CD1c-positive myeloid dendritic cell (primary cell): ENCODE measurements around the gene CCDC91.

ENCODE experiments used
- DNase-seq: peaks from one replicate; pipeline ENCODE4 v3.0.0-alpha.2; 2016; ENCODE audit errors: extremely low spot score

CCDC91 gene

DNA sequence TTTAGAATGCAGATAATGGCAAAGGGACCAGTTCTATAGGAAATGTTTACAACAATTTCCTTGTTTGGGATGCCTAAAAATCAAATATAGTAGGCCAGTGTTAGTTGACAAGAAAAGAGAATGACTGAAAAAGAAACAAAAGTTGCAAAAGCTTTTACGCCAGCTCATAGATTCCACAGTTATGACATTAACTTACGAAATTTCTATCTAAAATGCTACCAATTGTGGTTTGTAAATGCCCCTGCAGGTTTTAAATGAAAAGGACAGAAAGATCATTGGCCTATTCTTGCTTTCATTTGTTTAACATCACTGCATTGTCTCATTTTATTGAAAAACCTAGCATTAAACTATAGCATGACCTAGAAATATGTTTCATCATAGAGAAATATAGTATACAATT is 345.8 kb downstream of the CCDC91 start:
- no peak for DNase-seq

GRCh38 chr12:28537474-28537873 is 347.2 kb downstream of the CCDC91 start:
- no peak for DNase-seq

GRCh38 chr12:28539691-28540323 is 349.6 kb downstream of the CCDC91 start:
- no peak for DNase-seq

DNA sequence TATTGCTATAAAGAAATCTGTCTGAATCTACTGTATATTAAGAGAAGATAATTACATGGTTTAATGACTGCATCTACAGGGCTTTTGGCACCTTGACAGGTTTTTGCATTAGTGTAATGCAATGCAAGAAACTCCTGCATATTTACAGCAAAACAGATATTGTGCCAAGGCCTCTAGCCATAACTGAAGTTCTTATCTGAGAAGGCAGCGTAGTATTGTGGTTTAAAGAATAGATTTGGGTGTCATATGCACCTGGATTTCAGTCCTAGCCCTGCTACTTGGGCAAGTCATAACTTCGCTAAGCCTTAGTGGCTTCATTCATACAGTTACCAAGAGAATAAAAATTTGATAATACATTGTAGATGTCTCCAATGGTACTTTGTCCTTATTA is 350.1 kb downstream of the CCDC91 start:
- no peak for DNase-seq

GRCh38 chr12:28543021-28543890 is 353.0 kb downstream of the CCDC91 start:
- no peak for DNase-seq

DNA sequence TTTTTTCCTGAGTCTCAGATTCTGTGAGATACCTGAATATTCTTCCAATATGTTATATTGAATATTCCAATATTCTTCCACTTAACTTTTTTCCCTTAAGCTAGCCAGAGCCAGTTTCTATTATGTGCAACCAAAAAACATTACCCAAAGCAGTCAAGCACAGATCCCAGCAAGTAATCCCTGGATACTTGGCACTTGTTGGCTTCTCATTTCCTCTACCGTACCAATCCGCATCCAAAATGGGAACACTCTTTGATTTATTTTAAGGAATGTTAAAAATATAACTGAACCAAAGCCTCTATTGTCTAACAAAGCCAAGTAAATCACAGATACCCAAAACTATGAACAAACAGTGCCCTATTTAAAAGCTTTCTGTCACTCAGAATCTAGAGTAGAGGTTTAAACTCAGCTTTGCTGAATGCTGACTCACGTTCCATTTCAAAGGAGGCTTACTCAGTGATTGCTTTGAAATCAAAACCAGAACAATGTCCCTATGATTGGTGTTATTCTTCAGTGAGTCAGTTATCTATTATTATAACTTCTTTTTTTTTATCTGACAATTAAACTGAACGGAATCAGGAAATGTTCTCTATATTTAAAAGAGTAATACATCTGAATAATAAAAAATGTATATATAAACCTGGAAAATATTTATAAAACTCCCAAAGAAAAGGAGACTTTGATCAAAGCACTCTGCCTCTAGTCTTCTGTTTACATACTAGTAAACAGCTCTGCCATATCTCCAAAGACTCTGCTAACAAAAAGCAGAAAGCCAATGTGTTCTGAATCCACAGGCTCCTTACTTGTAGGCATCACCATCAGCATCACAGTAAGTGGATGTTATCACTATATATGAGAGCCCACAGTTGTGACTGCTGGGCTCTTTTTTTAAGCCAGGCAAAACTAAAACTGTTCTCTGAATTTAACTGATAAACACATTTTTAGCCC is 360.8 kb downstream of the CCDC91 start:
- no peak for DNase-seq

DNA sequence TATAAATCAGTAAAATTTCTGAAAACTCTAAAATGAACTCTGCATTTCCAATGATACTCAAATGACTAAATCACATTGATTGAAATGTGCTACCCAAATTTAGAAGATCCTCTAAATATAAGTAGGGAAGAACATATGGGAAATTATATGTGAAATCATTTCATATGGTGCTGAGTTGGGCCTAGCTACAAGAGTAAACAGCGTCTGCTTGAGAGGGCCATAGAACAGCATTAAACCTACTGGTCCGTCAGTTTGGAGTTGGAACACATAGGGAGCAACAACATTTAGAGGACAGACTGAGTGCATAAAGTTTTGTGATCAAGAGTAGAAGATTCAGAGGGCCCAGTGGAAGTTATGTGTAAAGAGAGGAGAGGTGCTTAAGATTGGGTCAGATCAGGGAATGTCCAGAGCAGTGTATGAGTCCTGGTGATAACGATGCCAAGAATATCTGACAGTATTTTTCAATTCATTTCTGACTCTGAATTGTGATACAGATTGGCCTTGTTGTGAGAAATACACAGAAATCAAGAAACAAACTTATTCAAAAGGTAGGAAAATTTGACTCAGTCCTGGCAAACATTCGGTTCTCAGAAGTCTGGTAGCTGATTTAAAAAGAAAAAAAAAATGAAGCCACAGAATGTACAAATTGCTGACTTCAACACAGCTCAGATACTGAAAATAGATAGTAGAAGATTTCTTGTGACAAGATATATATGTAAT is 362.2 kb downstream of the CCDC91 start:
- DNase-seq = no peak

DNA sequence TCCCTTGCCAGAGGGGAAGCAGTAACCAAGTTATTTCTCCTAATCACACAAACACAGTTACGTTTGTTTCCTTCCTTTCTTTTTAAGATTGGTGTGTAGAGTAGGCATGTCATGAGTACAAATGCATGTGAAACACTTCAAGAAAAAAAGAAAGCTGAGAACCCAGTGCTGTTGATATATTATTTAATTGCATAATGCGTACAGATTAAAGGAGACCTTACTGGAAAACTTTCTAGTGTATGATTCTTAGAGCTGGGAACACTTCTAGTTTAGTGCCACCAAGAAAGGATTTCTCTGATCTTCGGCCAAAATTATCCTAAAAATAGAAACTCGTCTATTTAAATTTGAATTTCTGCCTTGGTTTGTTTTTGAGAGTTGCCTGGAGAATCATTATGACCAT is 365.5 kb downstream of the CCDC91 start:
- no peak for DNase-seq

DNA sequence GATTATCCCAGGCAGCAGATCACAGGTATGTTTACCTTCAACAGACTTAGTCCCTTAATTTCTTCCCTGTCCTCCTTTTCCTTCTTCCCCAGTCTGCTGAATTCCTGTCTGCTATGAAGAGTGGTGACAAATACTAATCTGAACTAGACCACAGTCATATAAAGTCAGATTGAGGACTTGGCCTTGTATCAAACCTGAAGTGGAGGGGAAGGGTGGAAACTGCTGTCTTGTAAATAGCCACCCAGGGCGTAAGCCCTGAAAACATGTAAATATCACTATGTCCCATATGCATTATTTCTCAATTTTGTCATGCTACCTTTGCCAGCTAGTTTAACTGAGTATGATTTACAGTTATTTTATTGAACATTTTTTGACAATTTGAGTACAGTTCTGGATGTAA is 368.0 kb downstream of the CCDC91 start:
- DNase-seq = no peak

GRCh38 chr12:28563286-28563685 is 373.0 kb downstream of the CCDC91 start:
- no peak for DNase-seq

DNA sequence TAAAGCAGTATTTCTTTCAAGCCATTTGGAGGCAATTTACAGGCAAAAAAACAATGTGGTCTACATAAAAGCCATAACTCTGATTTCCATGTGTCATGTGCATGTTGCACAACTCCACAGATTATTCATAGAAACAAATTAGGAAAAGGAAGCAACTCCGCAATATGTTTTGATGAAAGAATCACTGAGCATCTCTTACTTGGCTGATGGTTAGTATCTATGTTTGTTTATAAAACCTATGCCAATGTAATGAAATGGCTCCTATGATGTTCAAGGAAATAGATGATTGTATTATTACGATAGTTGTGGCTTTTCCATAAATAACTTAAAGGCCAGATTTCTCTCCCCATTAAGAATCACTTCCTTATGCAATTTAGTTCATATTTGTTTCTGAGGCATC is 373.7 kb downstream of the CCDC91 start:
- DNase-seq = peak; percentile 12

DNA sequence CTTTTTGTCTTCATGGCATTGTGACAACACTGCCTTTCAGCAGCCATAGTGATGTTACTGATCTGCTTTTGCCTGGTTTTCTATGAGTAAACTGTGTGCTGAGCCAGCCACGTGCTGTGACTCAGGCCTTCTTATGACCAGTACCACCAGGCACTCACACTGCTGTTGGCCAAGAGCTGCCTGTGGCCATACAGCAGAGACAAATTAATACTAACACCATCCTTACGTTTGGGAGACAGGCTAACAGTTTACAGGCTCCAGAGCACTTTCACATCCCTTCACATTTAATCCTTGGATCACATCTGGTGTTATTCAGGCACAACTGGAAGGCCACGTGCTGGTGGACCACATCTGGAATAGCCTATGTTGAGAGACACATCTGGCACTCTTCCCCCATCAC is 377.9 kb downstream of the CCDC91 start:
- no peak for DNase-seq

GRCh38 chr12:28568704-28569103 is 378.4 kb downstream of the CCDC91 start:
- no peak for DNase-seq

GRCh38 chr12:28569698-28570411 is 379.6 kb downstream of the CCDC91 start:
- DNase-seq = no peak

DNA sequence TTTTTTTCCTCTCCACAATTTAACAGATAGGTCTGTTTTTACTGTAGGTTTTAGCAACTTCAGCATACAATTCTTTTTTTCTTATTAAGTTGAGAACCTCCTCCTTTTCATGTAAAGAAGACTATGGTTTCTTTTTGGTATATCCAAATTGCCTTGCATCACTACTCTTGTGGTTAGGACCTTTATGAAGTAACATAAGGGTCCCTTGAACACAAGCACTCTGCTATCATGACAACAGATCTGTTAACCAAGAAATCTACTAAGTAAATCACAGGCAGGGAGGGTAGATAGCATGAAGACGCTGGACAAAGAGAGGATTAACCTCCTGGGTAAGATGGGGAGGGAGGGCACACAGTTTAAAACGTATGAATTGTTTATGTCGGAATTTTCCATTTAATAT is 380.6 kb downstream of the CCDC91 start:
- DNase-seq = no peak

GRCh38 chr12:28574746-28575592 is 384.7 kb downstream of the CCDC91 start:
- no peak for DNase-seq

DNA sequence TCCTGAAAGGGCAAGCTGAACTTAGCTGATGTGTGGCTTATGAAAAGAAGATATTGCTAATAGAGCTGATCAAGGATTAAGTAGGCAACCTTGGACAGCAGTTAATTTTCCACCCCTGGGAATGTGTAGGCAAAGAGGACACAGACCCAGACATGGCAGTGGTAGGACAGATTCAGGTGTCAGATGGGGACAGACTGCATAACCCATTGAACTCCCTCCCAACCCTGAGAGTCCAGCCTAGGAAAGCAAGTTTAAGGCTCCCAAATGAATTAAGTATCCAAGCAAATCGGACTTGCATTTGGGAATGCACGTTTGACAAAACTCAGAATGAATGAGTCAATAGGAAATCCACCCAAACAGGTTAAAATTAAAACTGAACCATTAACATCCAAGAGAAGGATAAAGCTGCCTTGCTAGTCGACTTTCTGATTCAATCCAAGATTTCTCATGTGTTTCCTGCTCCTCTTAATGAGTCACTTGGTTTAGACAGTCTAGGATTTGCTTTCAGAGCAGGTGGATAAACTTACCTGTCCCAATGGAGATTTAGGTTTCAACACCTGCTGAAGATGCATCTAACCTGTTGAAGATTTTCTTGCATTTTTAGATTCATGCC is 385.4 kb downstream of the CCDC91 start:
- DNase-seq = no peak

GRCh38 chr12:28578361-28578760 is 388.1 kb downstream of the CCDC91 start:
- no peak for DNase-seq

DNA sequence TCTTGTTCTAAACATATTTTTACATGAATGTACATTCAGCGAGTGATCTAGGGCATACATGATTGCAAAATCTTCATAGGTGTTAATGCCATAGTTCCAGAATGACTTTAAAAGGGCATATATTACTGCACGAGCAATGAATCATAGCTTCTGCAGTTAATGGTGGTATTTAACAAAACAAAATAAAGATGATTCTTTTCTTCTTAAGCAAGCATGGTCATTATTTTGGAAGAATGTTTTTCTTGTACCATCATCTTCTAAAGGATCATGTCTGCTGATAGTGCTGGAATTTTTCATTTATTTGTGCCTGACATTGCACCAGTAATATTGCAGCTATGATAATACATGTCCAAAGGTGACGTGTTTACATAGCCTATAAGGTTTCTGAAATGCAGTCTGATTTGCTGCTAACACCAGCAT is 388.6 kb downstream of the CCDC91 start:
- no peak for DNase-seq
